ENCODE data around the gene ATP8B4.
A peak's percentile ranks its signal among the peaks of the same experiment; 100 is the strongest.

Gene ATP8B4

DNA sequence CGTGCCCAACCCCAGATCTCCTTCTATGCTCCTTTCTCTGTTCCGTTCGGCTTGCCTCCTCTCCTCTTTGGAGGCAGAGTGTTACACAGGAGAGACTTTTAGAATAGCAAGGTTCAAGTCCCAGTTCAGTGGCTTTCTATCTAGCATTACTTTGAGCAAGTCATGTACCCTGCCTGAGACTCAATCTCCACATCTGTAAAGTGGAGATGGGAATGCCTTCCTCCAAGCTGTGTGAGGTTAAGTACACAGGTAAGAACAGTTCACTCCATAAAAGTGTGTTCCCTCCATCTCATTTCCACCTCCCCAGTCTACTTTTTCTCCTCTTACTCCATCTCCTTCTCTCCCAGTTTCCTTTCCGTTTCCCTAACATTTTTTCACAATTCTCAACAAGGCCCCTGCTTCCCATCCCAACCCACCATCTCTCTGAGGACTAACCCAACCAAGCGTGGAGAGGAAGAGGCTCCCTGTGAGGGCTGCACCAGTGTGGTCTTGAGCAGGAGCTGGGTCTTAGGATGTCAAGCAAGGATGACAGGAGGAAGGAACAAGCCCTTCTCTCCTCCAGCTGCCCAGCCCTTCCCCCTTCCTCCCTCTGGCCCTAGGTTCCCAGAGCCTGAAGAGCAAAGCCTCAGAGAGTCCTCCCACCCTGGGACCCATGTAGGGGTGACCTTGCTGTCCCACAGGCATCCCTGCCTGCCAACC, 6.4 kb downstream of the ATP8B4 start:
- DNase-seq (no peak), ATAC-seq (ENCODE audit: insufficient read depth, low read depth) (no peak)
- H3K4me3 ChIP-seq (ENCODE audit: low read depth in 1 of 2, low read length in 2 of 2), result no peak overlapping the region
- no peaks in the 10 kb centered on the region for H3K79me2 ChIP-seq (ENCODE audit: insufficient read depth, low read length)
- no peak overlapping the region for H2AFZ ChIP-seq (ENCODE audit: low read depth, low read length)
- H3K9ac ChIP-seq (ENCODE audit: low read depth, low read length), result no peak overlapping the region
- no peak for TF ChIP-seq EZH2 (IDR thresholded peaks at IDR 0.05; ENCODE audit: borderline replicate concordance, low read depth, low read length, severe bottlenecking)
- TF ChIP-seq, protein P1, sequence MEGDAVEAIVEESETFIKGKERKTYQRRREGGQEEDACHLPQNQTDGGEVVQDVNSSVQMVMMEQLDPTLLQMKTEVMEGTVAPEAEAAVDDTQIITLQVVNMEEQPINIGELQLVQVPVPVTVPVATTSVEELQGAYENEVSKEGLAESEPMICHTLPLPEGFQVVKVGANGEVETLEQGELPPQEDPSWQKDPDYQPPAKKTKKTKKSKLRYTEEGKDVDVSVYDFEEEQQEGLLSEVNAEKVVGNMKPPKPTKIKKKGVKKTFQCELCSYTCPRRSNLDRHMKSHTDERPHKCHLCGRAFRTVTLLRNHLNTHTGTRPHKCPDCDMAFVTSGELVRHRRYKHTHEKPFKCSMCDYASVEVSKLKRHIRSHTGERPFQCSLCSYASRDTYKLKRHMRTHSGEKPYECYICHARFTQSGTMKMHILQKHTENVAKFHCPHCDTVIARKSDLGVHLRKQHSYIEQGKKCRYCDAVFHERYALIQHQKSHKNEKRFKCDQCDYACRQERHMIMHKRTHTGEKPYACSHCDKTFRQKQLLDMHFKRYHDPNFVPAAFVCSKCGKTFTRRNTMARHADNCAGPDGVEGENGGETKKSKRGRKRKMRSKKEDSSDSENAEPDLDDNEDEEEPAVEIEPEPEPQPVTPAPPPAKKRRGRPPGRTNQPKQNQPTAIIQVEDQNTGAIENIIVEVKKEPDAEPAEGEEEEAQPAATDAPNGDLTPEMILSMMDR (IDR thresholded peaks at IDR 0.05; ENCODE audit: borderline replicate concordance, extremely low read depth, low read length, poor library complexity, severe bottlenecking), result no peak
- H3K4me2 ChIP-seq (ENCODE audit: insufficient read depth, low read length), result no peak overlapping the region
- no peaks in the 10 kb centered on the region for H3K36me3 ChIP-seq (ENCODE audit: insufficient read depth, low read length)
- peaks cover 14% of the 10 kb centered on the region for H3K4me1 ChIP-seq (ENCODE audit: insufficient read depth, low read length)
- H4K20me1 ChIP-seq (ENCODE audit: insufficient read depth, low read length), result no peaks in the 10 kb centered on the region
- no peak overlapping the region for H3K27ac ChIP-seq (ENCODE audit: low read length)
- H3K9me3 ChIP-seq (ENCODE audit: insufficient read depth, low read length, severe bottlenecking), result no peaks in the 10 kb centered on the region
- H3K27me3 ChIP-seq (ENCODE audit: insufficient read depth, low read length, poor library complexity), result peaks cover 5% of the 10 kb centered on the region

DNA sequence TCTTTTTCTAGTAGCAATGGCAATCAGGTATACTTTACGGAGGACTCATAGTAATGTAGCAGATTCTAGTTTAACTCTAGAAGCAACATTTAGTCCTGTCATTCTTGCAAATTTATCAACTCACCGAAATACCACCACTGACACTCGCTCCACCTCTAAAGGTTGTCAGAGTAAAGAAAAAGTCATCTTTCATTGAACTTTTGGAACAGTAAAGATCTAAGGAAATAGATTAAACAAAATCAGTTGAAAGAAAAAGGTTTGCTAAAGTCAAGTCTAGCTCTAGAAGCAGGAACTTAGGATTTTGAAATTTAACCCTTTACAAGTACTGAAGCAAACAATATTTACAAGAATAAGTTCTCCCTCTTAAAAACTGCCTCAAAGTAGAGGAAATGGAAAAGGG, 8.7 kb downstream of the ATP8B4 start:
- H2AFZ ChIP-seq (ENCODE audit: low read depth, low read length), result no peak overlapping the region
- H3K36me3 ChIP-seq (ENCODE audit: insufficient read depth, low read length), result no peaks in the 10 kb centered on the region
- peaks cover 5% of the 10 kb centered on the region for H3K27me3 ChIP-seq (ENCODE audit: insufficient read depth, low read length, poor library complexity)
- no peak overlapping the region for H3K27ac ChIP-seq (ENCODE audit: low read length)
- ATAC-seq (ENCODE audit: insufficient read depth, low read depth), result no peak
- no peaks in the 10 kb centered on the region for H3K79me2 ChIP-seq (ENCODE audit: insufficient read depth, low read length)
- H3K4me3 ChIP-seq (ENCODE audit: low read depth in 1 of 2, low read length in 2 of 2), result no peak overlapping the region
- no peaks in the 10 kb centered on the region for H4K20me1 ChIP-seq (ENCODE audit: insufficient read depth, low read length)
- no peak overlapping the region for H3K4me2 ChIP-seq (ENCODE audit: insufficient read depth, low read length)
- DNase-seq, result no peak
- H3K9ac ChIP-seq (ENCODE audit: low read depth, low read length), result no peak overlapping the region
- peaks cover 14% of the 10 kb centered on the region for H3K4me1 ChIP-seq (ENCODE audit: insufficient read depth, low read length)
- no peak for TF ChIP-seq EZH2 (IDR thresholded peaks at IDR 0.05; ENCODE audit: borderline replicate concordance, low read depth, low read length, severe bottlenecking)
- TF ChIP-seq, protein P1 (IDR thresholded peaks at IDR 0.05; ENCODE audit: borderline replicate concordance, extremely low read depth, low read length, poor library complexity, severe bottlenecking), result no peak
- H3K9me3 ChIP-seq (ENCODE audit: insufficient read depth, low read length, severe bottlenecking), result no peaks in the 10 kb centered on the region

DNA sequence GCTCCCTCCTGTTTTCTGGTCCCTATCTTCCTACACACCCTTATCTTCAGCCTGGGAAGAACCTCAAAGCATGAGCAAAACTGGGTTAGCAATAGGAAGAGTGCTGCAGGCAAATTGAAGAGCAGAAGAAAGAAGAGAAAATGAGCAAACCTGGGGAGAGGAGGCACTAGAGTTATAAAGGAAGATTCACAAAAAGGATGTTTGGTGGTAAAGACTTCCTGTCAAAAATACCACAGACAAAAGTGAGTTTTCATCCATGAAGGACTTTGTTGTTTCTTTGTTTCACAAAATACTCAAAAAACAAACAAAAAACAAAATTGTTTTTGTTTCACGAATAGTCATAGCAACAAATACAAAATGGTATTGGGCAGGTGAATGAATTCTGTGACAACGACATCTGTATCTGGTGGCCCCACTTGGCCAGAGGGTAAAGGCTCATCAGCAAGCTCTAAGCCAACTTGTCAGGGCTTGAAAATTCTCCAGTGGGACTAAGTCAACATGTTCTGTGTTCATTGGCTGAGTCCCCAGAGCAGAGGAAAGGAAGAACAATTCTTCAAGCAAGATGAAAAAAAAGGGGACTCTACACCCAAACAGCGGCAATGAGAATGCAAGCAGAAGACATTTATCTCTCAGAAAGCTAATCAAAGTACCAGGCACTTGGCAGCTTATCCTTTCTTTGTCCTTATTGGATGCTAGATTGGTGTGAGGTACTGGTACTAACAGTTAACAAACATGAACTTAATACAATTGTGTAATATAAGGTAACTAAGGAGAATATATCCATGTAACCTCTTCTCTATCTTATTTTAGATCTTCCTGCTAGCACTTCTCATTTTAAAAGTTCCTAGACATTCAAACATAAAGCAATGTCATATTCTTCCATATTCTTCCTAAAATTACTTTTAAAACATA, 9.7 kb downstream of the ATP8B4 start:
- Histone ChIP-seq H3K9me3 (ENCODE audit: insufficient read depth, low read length, severe bottlenecking) (no peaks in the 10 kb centered on the region), H3K27ac (ENCODE audit: low read length) (no peak overlapping the region), H3K4me3 (ENCODE audit: low read depth in 1 of 2, low read length in 2 of 2) (no peak overlapping the region), H3K36me3 (ENCODE audit: insufficient read depth, low read length) (no peaks in the 10 kb centered on the region), H3K4me1 (ENCODE audit: insufficient read depth, low read length) (peaks cover 14% of the 10 kb centered on the region), H4K20me1 (ENCODE audit: insufficient read depth, low read length) (no peaks in the 10 kb centered on the region), H3K79me2 (ENCODE audit: insufficient read depth, low read length) (no peaks in the 10 kb centered on the region), H3K9ac (ENCODE audit: low read depth, low read length) (no peak overlapping the region), H3K4me2 (ENCODE audit: insufficient read depth, low read length) (no peak overlapping the region), H3K27me3 (ENCODE audit: insufficient read depth, low read length, poor library complexity) (peaks cover 5% of the 10 kb centered on the region), H2AFZ (ENCODE audit: low read depth, low read length) (peak overlapping the region; percentile 36; the same call in 1 of the 2 replicates)
- no peak for DNase-seq
- TF ChIP-seq, protein P1 (IDR thresholded peaks at IDR 0.05; ENCODE audit: borderline replicate concordance, extremely low read depth, low read length, poor library complexity, severe bottlenecking), result no peak
- TF ChIP-seq EZH2 (IDR thresholded peaks at IDR 0.05; ENCODE audit: borderline replicate concordance, low read depth, low read length, severe bottlenecking), result no peak
- no peak for ATAC-seq (ENCODE audit: insufficient read depth, low read depth)

All from DND-41 (cell line).